Measurements from ENCODE around the gene PVRIG.
"Not testable (repeated sequence)": the region's sequence is repeated elsewhere in the genome, so short reads cannot be mapped to it uniquely, and the experiment has no call there.

The PVRIG gene

DNA sequence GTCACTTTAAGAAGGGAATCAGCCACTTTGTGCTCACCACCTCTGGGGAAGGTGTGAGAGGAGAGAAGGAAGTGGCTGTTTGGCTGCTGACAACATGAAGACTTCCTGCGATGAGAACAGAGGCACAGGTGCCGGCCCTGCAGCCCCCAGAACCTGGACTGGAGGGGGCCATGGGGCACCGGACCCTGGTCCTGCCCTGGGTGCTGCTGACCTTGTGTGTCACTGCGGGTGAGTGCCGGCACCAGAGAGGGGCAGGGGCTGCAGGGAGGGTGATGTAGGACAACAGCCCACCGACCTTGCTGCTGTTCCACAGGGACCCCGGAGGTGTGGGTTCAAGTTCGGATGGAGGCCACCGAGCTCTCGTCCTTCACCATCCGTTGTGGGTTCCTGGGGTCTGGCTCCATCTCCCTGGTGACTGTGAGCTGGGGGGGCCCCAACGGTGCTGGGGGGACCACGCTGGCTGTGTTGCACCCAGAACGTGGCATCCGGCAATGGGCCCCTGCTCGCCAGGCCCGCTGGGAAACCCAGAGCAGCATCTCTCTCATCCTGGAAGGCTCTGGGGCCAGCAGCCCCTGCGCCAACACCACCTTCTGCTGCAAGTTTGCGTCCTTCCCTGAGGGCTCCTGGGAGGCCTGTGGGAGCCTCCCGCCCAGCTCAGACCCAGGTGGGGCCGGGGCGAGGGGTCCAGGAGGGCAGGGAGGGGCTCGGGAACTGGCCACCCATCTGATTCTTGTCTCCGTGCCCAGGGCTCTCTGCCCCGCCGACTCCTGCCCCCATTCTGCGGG lies at the start of gene PVRIG:
Gene PVRIG, plus strand, starts transcription at position 149 of the 785 bp plus-strand sequence. Its CDS starts 22 bp downstream, at position 171.
- DNase-seq: not testable (repeated sequence)

DNA sequence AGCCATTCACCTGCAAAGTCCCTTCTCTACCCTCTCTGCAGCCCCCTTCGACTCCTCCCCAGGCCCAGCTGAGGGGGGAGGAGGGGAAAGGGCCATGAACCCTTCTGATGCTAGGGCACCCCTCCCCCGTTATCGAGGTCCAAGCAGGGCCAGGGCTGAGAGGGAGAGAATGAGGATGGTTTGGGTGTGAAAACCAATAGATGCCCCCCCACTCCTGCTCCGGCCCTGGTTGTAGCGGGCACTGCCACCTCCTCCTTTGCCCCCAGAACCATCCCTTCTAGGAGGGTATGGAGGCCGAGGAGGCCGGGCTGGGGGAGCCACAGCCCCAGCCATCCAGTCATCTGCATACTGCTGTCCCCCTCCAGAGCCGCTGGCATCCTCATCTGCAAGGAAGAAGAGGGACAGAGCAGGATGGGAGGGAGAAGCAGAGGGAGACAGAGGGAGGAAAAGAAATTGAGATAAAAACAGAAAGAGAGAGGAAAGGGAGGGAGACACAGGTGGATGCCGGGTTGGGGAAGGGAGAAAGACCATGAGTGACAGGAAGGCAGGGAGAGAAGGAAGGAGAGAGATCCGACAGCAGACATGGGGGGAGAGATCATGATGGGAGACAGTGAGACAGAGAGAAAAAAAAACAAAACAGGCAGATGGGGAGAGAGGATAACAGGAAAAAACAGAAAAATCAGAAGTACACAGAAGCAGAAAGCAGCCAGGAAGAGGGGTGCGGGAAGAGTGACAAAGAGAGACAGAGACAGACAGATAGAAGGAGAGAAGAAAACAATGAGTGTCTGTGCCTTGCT lies 49.5 kb upstream of the PVRIG start:
- no peak for DNase-seq

DNA sequence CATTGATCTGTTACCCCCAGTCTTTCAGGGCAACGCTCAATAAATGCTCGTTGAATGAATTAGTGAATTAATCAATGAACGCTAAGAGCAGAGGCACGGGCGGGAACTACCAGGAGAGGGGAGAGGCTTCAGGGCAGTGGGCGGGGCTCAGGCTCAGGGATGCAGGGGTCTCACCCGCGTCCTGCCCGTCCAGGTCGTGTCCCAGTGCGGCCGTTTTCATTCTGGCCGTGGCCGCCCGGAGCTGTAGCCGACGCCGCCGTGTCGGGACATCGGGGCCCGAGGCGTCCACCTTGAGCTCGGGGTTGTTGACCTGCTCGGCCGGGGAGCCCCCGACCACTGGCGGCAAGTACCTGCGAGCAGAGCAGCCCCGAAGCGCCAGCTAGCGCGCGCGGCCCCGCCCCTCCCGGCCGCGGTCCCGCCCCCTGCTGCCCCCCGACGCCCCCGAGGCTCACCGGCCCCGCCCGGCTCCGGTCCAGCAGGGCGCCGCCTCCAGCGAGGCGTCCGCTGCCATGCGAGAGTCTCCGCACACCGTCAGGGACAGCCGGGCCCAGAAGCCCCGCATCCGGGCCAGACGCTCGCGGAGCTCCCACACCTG lies 48.6 kb upstream of the PVRIG start:
- DNase-seq: no peak

DNA sequence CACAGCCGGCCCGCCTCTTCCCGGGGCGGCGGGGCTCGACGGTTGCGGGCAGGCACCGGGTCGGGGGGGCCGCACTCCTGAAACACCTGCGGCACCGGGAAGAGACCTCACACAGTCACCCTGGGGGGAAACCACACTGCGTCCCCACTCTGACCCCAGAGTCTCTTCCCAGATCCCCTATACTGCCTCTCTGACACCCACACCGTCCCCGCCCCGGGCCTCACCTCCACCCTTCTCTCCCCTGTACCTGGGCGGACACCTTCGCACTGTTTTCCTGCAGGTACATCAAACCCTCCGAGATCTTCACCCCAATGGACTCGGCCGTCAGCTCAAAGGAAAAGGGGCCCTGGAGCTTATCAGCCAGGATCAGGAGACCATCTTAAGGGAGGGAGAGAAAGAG lies 47.9 kb upstream of the PVRIG start:
- DNase-seq: no peak

DNA sequence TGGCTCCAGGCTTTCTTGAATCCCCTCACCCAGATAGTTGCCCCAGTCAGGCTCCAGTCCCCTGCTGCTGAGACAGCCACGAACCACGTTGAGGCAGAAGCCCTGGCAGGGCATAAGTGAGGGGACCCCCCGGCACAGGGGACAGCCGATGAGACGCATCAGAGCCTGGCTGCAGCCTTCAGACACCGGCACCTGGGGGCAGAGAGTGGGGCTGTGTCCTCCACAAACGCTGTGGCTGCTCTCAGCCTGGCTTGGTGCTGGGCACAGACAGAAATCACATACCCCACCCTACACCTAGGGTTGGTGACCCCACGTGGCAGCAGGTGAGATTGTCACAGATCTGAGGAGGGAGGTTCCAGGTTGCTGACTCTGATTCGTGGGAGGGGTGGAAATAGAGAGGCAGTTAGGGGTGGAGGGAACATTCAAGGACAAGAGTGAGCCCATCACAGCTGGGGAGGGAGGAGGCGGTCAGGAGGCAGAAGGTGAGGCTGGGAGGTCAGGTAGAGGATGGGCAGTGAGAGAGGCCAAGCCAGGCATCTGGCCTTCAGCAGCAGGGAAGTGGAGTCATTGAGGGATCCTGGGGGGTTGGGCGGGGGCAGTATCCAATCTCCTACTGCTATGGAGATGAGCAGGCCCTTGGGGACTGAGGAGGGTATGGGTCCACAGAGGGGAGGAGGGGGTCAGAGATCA lies 45.8 kb upstream of the PVRIG start:
- DNase-seq: no peak

DNA sequence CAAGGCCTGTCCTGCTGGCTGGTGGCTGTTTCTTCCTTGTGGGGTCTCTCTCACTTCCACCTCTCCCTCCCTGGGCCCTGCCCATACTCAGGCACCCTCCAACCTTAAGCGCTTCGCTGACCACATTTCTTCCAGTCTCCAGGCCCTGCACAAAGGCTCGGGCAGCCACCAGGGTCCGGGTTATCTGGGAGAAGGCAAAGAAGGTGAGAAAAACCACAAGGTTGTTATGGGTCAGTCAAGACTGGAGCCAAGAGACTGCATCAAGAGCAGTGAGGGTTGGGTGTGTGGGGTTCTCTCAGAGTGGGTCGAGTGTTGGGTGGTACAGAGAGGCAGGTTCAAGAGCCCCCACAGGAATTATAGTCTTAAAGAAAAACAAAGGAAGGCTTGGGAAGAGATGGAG lies 45.2 kb upstream of the PVRIG start:
- no peak for DNase-seq

DNA sequence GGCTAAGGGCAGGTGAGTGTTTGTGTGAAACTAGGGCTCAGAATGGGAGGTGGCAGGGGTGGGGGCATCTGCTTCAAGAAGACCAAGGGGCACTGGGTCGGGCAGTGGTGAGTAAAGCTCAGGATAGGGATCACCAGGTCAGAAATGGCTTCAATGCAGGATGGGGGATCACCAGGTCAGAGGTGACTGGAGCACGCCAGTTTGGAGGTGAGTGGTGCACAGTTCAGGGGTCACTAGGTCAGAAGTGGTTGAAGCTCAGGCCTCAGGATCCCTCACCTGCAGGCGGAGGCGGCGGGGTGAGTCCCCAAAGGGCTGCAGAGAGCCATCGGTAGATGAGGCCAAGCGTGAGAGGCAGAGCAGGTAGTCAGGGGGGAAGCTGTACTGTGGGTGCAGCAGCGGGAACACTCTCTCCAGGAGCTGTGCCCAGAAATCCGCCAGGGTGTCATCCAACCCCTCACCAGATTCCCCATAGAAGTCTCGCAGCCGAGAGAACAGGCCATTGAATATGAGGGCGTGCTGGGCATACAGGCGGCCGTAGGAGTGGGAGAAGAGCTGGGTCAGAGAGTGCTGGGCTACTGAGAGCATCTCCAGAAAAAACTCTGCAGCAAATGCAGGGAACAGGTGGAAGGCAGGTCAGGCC lies 44.3 kb upstream of the PVRIG start:
- DNase-seq: no peak

DNA sequence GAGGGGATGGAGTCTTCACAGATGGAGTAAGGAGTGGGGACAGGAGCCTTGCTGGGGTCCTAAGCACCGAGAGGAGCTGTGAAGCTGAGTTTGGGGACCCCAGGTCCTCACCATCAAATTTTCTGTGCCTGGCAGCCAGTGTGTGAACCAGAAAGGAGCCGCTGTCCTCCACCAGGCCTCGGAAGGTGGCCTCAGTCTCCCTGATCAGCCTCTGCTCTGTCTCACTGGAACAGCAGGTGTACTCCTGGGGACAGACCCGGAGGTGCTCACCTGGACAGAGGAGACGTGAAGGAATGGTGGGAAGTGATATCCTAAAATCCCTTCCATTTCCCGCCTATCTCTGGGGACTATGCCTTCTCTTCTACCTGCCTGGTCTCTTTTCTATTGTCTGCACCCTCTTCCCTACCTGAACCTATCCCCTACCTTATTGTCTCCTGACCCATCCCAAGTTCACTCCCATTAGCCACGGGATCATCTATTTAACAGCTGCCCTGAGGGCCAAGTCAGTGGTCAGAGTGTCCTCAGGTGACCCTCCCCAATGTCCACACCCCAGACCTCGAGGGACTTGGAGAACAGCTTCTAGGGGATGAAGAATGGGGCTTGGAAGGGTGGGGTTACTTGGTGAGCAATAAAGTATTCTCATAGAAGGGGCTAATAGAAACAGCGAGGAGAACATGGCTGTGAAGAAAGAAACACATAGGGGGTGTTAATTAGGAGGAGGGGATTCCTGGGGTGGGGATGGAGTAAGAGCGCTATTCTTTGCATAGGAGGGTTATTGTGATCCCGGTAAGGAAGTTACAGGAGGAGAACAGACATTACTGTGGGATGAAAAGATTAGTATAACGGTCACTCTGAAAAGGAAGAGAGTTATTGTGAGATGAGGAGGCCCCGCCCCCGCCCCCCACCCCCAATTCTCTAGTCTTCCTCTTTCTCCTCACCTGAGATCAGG lies 43.4 kb upstream of the PVRIG start:
- no peak for DNase-seq

DNA sequence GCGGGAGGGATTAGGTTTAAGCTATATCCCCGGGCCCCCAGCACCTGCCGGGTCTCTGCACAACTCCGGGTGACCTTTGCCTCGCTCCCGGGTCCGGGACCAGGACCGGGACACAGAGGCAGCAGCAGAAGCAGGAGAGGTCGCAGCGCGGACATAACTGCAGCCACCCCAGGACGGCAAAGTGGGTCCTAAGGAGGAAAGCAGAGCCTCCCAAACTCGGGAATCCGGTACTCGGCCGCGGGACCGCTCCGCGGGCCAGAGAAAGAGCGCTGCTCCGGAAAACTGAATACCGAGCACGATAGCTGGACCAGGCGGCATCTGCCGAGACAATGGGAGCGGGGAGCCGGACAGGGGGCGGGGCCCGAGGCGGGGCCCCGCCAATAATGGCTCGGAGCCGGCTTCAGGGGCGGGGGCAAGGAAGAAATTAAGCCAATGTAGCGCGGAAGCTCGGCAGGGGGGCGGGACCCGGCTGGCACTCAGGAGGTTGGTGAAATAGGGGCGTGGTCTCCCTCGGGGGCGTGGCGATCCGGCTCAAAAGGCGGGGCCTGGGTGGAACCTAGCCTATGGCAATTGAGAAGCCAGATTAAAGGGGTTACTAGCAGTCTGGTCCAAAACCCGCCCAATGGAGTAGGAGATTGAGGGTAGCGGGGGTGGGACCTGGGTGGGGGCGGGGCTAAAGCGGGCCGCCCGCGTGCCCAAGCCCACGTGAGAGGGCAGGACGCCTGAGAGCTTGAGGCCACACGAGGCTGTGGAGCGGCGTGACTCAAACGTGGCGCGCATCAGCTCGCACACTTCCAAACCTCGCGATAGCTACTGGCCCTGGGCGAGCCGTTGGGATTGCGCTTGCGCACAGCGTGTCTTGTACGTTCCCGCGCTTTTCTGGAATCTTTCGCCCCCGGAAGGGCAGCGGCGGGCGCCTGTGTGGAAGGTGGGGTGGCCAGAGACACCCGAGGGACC lies 42.4 kb upstream of the PVRIG start, which contains the start of the genes GPC2 and STAG3:
Gene GPC2, minus strand, starts transcription at position 337 of the 957 bp plus-strand sequence. Its CDS starts 182 bp downstream, at position 155.
Gene STAG3, plus strand, starts transcription at position 874 of the 957 bp plus-strand sequence. CDS start 2,639 bp downstream, outside the sequence.
- DNase-seq: peak; percentile 97

DNA sequence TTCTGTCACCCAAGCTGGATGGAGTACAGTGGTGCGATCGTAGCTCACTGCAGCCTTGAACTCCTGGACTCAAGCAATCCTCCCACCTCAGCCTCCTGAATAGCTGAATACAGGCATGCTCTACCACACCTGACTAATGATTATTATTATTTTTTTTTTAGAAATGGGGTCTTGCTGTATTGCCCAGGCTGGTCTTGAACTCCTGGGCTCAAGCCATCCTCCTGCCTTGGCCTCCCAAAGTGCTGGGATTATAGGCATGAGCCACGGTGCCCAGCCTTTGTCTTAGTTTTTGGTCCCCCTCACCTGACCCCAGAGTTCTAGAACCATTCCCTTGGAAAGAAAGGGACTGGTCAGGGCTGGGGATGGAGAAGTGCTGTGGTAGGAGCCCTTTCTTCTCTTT lies 39.7 kb upstream of the PVRIG start:
- not testable (repeated sequence) for DNase-seq

DNA sequence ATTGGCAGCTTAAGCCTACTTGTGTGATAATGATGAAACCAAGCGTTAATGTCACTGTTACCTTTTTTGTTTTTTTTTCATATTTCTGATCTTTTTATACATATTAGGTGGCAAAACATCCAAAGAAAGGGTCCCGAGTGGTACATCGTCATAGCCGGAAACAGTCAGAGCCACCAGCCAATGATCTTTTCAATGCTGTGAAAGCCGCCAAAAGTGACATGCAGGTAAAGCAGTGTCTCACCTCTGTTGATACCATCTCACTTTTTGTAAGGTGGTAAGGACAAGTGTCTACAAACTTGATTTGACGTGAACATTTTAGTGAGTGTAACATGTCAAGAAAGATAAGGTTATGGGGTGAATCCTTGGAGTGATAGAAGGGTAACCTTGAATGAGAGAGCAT lies 37.1 kb upstream of the PVRIG start:
- DNase-seq: not testable (repeated sequence)

DNA sequence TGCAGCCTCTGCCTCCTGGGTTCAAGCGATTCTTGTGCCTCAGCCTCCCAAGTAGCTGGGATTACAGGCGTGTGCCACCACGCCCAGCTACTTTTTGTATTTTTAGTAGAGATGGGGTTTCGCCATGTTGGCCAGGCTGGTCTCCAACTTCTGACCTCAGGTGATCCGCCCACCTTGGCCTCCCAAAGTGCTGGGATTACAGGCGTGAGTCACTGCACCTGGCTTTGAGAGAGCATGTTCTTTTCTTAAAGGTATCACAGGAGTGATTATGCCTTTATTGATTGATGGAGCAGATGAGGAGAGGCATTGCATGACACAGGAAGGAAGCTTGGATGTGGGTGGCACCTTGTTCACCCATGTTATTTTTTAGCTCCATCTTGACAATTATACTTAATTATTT lies 36.7 kb upstream of the PVRIG start:
- DNase-seq: not testable (repeated sequence)

DNA sequence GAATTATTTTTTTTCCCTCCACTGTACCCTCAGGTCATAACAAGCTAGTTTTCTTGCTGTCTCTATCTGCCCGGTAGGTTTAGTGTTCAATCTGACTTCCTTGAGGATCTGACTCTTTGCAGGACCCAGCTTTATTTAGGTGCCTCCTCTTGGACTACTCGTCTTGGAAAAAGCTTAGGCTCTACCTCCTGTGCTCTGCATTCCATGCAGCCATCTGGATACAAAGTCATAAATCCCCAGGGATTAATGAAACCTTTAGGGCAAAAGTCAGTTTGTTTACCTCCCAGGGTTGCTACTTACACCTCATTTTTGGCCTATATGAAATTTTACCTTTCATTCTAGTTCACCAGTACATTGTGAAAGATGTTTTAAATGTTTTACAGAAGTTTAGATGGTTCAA lies 34.0 kb upstream of the PVRIG start:
- no peak for DNase-seq

DNA sequence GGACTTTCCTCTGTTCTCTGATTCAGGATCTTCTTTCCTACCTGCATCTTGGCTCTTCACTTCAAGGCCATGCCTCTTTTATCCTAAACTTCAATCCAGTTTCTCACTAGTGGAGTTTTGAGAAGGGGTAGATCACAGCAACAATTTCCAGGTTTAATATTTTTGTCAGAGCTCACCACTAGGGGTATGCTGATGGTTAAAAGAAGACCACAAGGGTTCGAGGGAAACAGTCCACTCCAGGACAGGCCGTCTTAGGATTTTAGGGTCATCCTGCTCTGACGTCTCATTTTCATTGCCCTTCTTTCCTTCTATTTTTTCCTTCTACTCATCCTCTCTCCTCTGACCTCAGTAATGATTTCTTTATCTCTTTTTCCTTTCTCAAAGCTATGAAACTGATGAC lies 30.7 kb upstream of the PVRIG start:
- DNase-seq: no peak

DNA sequence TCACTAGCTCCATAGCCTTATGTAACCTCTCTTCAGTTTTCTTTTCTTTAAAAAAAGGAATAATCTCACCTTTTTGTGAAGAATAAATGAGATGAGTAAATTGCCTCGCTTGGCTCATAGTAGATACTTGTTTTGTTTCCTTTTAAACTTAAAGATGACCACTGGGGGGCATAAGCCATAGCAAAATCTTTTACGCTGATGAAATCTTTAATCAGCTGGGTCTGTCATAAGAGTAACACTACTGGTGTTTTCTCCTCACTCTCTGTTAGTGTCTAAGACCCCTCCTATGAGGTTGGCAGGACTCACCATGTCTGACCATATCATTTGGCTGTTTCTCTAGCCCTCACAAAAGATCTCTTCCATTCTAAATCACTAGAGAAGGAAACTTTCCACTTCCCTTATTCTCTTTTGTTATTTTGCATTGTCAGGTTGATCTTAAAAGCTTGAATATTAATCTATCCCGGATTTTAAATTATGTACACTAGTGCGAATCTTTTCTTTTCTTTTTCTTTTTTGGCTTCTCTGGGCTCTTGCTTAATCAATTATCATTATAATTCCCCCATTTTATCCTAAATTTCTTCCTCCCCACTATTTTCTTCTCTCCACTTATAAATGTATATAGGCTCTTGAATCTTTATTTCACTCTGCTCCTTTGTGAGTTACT lies 29.6 kb upstream of the PVRIG start:
- DNase-seq: no peak

DNA sequence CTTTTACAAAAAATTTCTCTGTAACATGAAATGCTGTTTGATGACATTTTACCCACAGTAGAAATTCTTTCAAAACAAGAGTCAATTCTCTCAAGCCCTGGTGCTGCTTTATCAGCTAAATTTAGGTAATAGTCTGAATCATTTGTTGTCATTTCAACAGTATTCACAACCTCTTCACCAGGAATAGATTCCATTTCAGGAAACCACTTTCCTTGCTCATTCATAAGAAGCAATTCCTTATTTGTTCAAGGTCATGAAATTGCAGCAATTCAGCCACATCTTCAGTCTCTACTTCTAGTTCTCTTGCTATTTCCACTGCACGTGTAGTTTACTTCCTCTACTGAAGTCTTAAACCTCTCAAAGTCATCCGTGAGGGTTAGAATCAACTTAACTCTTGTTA lies 28.0 kb upstream of the PVRIG start:
- DNase-seq: no peak

DNA sequence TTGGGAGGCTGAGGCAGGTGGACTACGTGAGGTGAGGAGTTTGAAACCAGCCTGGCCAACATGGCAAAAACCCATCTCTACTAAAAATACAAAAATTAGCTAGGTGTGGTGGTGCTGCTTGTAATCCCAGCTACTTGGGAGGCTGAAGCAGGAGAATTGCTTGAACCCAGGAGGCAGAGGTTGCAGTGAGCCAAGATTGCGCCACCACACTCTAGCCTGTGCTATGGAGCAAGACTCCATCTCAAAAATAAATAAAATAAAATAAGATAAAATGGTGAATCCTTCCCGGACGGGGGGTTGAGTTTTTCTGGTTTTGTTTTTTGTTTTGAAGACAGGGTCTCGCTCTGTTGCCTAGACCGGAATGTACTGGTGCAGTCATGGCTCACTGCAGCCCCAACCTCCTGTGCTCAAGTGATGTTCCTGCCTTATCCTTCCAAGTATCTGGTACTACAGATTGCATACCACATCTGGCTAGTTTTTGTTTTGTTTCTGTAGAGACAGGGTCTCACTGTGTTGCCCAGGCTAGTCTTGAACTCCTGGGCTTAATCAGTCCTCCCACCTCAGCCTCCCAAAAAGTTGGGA lies 27.4 kb upstream of the PVRIG start:
- DNase-seq: not testable (repeated sequence)

DNA sequence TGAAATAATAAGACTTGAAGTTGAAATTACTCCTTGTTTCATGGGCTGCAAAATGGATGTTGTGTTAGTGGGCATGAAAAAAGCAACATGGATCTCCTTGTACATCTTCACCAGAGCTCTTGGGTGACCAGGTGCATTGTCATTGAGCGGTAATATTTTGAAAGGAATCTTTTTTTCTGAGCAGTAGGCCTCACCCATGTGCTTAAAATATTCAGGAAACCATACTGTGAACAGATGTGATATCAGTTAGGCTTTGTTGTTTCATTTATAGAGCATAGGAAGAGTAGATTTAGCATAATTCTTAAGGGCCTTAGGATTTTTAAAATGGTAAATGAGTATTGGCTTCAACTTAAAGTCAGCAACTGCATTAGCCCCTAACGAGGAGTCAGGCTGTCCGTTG lies 26.8 kb upstream of the PVRIG start:
- DNase-seq: no peak

DNA sequence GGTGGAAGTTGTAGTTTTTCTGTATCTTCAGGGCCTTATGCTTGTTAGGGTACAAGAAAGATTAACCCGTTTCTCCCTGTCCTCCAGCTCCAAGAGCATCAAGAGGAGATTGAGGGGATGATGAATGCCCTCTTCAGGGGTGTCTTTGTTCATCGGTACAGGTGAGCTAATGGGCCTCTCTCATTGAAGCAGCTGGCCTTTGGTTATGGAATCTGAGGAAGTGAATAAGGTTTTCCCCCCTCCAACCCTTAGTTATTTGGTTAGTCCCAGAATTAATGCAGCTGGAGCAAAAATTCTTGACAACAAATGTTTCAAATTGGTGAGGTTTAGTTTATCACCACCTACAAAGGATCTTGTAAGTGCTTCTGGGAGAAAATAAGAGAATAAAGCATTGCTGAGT lies 24.5 kb upstream of the PVRIG start:
- DNase-seq: no peak
